ENCODE results near the gene SMARCD3.

SMARCD3 gene

DNA sequence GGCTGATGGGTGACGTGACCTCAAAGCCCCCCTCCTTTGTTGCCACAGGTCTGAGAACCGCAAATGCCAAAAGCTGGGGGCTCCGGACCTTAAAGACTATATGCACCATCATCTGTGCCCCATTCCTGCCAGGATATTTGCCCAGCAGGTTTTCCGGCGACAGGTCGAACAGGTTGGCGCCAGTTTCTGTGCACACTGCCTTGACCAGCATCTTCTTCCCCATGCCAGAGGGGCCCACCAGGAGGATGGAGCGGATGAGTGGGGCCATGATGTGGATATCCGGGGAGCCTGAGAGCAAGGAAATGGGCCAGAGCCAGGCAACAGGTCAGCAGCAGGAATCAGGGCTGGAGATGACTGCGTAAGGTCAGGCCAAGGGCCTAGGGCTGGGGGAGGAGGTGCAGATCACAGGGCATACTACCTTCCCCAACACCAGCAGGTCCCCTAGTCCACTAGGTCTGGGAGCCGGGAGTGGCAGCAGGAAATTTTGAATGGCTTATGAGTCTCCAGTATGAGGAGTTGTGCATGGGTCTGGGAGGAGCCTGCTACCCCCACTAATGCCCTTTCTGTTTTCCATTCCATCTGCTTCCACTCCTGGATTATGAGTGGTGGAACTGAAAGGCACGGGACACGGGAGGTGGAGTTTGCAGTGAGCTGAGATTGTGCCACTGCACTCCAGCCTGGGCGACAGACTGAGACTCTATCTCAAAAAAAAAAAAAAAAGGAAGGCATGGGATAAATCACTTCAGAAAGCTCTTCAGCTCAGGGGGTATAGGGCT, 55.1 kb downstream of the SMARCD3 start:
- TF ChIP-seq, protein P1, sequence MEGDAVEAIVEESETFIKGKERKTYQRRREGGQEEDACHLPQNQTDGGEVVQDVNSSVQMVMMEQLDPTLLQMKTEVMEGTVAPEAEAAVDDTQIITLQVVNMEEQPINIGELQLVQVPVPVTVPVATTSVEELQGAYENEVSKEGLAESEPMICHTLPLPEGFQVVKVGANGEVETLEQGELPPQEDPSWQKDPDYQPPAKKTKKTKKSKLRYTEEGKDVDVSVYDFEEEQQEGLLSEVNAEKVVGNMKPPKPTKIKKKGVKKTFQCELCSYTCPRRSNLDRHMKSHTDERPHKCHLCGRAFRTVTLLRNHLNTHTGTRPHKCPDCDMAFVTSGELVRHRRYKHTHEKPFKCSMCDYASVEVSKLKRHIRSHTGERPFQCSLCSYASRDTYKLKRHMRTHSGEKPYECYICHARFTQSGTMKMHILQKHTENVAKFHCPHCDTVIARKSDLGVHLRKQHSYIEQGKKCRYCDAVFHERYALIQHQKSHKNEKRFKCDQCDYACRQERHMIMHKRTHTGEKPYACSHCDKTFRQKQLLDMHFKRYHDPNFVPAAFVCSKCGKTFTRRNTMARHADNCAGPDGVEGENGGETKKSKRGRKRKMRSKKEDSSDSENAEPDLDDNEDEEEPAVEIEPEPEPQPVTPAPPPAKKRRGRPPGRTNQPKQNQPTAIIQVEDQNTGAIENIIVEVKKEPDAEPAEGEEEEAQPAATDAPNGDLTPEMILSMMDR (IDR thresholded peaks at IDR 0.05; ENCODE audit: extremely low read depth, insufficient read depth, missing control alignments), result no peak
- no peak for DNase-seq (ENCODE audit: low spot score)
- in situ Hi-C loops (cut with MboI; ENCODE audit: low pct_unique_long_range_greater_than_20kb, low sequenced_read_pairs, unreplicated experiment), result no loop called here

DNA sequence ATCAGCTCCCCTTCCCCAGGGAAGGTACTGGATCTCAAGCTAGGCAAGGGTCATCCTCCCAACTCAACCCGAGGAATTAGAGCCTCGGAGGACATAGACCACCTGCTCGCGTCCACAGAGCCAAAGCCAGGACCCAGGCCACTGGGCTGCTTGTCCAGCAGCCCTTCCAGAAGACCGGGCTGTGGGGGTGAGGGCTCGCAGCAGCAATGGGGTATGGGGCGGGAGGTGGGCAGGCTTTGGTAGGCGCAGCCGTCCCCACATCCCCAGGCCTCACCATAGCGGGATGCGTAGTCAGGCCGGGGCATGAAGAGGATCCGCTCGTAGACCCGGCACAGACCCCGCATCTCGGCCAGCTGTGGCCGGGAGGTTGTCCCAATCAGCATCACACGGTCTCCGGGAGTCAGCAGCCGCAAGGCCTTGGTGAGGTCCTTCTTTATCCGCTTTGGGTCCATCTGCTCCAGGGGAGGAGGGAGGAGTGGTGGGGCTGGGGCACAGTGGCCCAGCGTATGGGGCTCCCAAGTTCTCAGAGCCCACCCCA, 56.4 kb downstream of the SMARCD3 start:
- in situ Hi-C loops (cut with MboI; ENCODE audit: low pct_unique_long_range_greater_than_20kb, low sequenced_read_pairs, unreplicated experiment), result no loop called here
- DNase-seq (ENCODE audit: low spot score), result no peak
- TF ChIP-seq, protein P1 (IDR thresholded peaks at IDR 0.05; ENCODE audit: extremely low read depth, insufficient read depth, missing control alignments), result no peak

DNA sequence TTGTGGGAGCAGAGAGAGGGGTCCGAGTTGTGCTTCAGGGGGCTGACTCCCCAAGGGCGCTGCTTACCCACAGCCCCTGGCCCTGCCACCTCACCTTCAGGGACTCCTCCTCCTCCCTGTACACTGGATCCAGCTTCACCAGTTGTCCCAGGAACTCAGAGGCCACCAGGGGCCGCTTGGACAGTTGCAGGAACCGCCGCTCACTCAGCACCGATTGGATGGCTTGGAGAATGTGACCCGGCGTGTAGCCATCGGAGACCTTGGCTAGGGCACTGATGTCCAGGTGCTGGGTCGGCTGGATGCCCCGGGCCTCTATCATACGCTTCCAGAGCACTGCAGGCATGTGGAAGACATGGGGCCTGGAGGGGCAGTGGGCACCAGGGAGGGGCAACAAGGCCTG, 57.0 kb downstream of the SMARCD3 start:
- in situ Hi-C loops (cut with MboI; ENCODE audit: low pct_unique_long_range_greater_than_20kb, low sequenced_read_pairs, unreplicated experiment), result no loop called here
- DNase-seq (ENCODE audit: low spot score), result no peak
- TF ChIP-seq, protein P1 (IDR thresholded peaks at IDR 0.05; ENCODE audit: extremely low read depth, insufficient read depth, missing control alignments), result no peak

DNA sequence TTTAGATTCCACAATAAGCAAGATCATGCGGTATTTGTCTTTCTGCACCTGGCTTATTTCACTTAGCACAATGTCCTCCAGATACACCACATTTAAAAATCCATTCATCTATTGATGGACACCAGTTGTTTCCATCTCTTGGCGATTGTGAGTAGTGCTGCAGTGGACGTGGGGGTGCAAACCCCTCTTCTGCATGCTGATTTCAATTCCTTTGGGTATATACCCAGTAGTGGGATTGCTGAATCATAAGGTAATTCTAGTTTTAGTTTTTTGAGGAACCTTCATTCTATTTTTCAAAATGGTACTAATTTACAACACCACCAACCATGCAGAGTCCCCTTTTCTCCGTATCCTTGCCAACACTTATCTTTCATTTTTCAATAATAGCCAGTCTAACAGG, 59.5 kb downstream of the SMARCD3 start:
- in situ Hi-C loops (cut with MboI; ENCODE audit: low pct_unique_long_range_greater_than_20kb, low sequenced_read_pairs, unreplicated experiment), result no loop called here
- TF ChIP-seq, protein P1 (IDR thresholded peaks at IDR 0.05; ENCODE audit: extremely low read depth, insufficient read depth, missing control alignments), result no peak
- DNase-seq (ENCODE audit: low spot score), result no peak

Data from GM13977 (cell line).